ENCODE data around the gene IBTK.
"Not testable (repeated sequence)": the region's sequence is repeated elsewhere in the genome, so short reads cannot be mapped to it uniquely, and the experiment has no call there.

Gene IBTK

GRCh38 chr6:82172594-82172993 lies 75.0 kb downstream of the IBTK start:
- DNase-seq, result no peak

GRCh38 chr6:82169138-82169876 lies 78.2 kb downstream of the IBTK start:
- DNase-seq, result no peak

DNA sequence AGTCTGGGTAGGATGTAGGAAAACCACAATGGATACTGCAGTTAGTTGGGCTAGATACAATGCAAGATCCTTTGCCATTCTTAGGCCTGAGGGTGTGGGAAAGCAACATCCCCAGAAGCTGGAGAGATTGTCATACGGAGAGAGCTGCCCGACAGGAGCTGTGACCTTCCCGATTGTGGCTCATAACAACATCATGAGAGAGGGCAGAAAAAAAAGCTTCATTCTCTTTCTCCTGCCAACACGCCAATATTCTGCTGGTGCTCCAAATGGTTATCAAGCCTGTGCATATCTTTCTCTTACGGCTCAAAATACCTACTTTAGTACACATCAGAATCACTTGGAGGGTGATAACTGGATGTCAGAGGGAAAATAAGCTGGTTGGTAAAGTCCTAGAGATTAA lies 81.1 kb downstream of the IBTK start:
- no peak for DNase-seq

- DNase-seq, result no peak
These were observed 87.1 kb downstream of the IBTK start for GRCh38 chr6:82160255-82160990.

GRCh38 chr6:82152786-82153185 lies 94.8 kb downstream of the IBTK start:
- DNase-seq, result not testable (repeated sequence)

GRCh38 chr6:82151147-82151546 lies 96.4 kb downstream of the IBTK start:
- not testable (repeated sequence) for DNase-seq

- no peak for DNase-seq
These were observed 101.6 kb downstream of the IBTK start for GRCh38 chr6:82145926-82146452.

DNA sequence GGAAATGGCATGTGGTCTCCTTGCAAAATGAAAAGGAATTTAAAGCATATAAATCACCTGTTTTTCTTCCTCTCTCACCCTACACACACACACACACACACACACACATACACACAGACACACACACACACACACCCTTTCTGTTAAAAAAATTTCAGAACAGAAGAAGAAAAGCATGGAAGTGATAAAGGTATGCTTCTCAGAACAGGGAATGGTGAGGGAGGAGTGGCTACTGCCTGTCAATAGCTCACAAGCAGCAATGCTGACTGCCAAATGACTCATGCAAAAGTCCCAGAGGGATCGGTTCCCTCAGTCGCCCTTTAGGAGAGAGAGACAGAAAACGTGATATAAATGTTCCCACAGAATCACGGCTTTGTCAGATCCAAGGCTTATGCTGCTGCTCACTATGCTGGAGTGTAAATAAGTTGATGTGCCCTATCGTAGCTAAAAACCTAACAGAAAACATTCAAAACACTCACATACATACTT lies 102.6 kb downstream of the IBTK start:
- DNase-seq, result peak; percentile 67

DNA sequence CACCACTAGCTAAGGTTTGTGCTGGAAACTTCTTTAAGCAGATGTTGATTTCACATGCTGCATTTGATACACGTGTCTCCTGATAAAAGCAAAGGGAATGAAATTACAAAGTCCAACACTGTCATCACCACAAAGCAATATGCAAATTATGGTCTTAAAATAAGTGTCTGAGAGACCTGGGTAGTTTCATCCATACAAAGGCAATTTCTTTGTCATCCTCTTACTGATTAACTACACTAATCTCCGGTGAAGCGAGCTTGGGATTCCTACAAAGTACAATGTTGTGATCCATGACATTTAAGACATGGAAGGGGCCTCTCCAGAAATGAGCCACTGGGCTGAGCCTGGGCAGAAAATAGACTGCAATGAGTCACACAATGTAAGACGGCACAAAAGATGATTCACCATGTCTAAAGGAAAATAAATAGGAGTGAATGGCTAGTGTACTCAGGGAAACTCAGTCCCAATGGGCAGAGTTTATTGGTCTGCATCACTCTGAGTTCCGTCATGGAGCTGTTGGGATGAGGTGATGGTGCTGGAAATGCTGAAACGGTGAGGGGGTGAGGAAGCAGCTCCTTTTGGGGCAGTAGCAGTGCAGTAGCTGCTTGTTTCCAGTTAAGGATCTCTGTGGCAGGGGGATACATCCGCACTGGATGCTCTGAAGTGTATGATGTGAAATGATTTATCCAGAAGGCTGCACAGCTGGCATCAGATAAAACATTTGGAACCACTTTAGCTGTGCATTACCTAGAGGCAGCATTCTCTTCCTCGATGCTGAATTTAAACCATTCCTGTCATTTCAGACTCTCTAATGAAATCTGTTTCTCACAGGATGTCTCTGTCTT lies 103.3 kb downstream of the IBTK start:
- DNase-seq, result peak; percentile 37

DNA sequence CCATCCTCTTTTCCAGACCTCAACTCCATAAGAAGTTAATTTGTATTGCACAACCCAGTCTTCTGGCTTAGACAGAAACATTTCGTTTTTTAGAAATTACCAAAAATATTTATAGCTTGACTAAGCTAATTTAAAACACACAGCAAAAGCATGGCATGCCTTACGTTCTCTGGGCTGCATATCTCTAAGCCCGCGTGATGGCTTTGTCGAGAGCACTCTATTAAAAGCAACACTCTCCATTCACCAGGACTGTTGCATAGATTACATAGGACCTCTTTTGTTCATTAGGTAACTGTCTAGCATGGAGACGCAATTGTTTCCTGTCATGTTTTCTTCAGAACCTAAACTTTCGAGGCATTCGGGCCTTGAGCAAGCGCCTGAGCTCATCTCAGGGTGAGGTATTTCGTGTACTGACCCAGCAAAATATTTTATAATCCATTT lies 104.5 kb downstream of the IBTK start:
- DNase-seq, result no peak

DNA sequence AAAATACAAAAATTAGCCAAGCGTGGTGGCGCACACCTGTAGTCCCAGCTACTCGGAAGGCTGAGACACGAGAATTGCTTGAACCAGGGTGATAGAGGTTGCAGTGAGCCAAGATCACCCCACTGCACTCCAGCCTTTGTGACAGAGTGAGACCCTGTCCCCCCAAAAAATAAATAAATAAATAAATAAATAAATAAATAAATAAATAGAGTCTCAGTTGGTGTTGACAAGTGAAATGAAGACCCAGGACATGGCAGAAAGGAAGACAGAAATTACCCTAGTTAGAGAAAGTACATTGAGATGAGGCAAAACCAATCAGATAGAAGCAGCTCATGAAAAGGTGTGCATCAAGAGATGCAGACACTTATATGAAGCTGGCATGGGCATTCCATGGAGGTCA lies 105.0 kb downstream of the IBTK start:
- no peak for DNase-seq

DNA sequence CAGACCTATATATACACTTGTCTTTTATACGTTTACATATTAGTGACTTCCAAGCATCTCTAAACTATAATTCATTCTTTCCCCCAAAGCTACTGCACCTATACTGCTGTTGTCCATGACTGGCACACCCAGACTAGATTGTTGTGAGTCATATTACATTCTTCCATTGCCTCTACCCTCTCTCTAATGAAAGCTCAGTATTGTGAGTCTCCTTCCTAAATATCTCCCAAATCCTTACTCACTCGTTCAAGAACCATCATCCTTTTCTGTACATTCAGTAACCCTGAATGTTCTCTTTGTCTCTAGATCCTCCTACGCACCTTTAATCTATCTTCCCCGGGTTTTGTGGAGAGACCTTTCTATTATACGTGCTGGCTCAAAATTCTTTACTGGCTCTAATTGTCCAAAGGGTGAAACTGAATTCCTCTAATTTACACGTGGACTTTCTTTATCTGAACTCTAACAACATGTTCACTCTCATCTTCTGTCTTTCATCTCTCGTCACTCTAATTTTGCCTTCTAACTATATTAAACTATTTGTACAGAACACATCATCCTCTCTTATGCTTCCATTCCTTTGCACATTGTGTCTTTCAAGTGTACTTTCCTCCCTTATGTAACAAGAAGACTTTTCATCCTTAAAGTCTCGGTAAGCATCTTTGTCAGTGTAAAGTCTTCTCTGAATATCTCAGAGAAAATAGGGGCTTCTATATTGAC lies 109.3 kb downstream of the IBTK start:
- no peak for DNase-seq

DNA sequence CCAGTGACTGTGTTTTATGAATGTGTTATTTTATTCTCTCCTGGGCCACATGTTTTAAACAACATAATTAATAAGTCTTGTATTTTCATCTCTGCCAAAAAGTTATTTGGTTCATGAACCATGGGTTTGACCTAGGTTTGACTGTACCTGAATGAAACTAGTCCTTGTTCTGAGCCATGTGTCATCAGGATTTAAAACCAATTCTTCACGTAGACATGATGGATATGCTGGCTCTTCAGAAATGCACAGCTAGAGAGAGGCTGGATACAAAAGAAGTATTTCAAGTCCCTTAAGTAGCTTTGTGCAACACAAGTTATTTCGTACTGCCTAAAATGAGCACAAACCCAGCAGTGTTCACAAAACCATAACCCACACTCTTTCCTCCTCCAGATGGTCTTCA lies 116.1 kb downstream of the IBTK start:
- DNase-seq, result no peak

DNA sequence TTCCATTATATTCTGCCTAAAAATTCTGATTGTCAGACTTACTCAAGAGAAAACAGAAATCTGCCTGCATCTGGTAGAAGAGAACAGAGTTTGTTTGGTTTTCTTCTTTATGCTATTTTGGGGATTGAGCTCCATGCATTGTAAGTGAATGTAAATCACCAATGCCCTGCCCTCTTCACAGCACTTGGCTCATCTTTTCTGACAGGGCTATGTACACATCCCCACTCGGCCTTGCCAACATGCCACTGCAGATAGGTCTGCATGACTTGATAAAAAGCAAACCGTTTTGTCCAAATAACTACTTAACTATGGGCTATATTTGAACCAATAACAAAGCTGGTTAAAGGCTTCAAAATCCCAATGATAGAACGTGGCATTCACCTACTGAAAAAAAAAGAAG lies 117.7 kb downstream of the IBTK start:
- DNase-seq, result no peak

DNA sequence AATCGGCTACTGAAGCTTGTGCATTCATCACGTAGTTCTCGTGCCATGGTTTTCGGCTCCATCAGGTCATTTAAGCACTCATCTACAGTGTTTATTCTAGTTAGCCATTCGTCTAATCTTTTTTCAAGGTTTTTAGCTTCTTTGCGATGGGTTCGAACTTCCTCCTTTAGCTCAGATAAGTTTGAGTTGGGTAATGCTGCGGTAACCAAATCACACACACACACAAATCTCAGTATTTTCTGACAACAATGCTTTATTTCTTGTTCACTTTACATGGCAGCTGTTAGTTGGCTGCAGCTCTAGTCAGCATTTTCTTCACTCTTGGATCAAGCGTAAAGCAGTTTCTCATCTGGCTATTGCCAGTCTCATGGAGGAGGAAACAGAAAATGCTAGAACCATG lies 118.6 kb downstream of the IBTK start:
- not testable (repeated sequence) for DNase-seq

DNA sequence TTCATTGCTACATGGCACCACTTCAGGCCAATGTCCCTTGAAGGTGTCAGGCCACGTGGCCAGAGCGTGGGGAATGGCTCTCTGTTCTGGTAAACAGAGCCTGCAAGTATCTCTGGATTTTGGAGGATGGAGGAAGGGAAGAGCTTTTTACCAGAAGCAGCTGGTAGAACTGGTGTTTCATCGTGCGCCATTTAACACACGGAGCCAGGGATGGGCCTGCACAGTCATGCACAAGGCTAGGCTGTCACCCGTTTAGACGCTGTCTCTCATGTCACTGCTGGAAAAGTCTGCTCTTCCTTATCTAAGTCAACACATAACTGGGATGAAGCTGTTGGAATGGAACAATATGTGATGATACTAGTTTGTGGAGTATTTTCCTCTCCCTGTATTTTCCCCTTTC lies 123.9 kb downstream of the IBTK start:
- DNase-seq, result no peak
